ENCODE measurements around the gene CER1.
A peak's percentile ranks its signal among the peaks of the same experiment; 100 is the strongest.

CER1 gene, protein sequence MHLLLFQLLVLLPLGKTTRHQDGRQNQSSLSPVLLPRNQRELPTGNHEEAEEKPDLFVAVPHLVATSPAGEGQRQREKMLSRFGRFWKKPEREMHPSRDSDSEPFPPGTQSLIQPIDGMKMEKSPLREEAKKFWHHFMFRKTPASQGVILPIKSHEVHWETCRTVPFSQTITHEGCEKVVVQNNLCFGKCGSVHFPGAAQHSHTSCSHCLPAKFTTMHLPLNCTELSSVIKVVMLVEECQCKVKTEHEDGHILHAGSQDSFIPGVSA

DNA sequence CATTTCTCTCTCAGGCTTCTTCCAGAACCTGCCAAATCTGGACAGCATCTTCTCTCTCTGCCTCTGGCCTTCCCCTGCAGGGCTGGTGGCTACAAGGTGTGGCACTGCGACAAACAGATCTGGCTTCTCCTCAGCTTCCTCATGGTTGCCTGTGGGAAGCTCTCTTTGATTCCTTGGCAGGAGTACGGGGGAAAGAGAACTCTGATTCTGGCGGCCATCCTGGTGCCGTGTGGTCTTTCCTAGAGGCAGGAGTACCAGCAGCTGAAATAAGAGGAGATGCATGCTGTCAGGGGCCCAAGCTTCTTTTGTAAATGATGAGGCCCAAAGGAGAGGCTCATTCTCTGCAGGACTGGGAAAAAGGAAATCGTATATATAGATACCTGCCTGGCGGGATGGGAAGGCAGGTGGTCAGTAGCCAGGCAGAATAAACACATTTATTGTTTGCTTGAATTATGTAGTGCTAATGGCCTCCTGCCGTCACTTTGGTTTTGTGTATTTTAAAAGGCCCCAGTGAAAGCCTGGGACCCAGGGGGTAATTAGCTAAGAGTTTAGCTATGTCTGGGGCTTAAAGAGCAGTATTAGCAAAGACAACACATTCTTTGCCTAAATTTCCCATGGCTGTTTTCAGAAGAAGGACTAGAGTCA, at the start of gene CER1:
Gene CER1 (minus strand): TSS at position 343 of the 645 bp plus-strand sequence. CDS start 61 bp downstream, at position 282.
- Histone ChIP-seq H3K36me3 (ENCODE audit: low read depth) (no peaks in the 10 kb centered on the region), H3K4me1 (ENCODE audit: insufficient read depth, poor library complexity, severe bottlenecking) (no peaks in the 10 kb centered on the region), H3K4me3 (ENCODE audit: severe bottlenecking) (no peak within 1 kb of the TSS), H3K27me3 (ENCODE audit: insufficient read depth, poor library complexity, severe bottlenecking) (peaks cover 31% of the 10 kb centered on the region), H3K9me3 (ENCODE audit: severe bottlenecking) (no peaks in the 10 kb centered on the region), H3K27ac (ENCODE audit: poor library complexity, severe bottlenecking) (no peak within 1 kb of the TSS)
- DNase-seq (ENCODE audit: low spot score) (no peak), ATAC-seq (ENCODE audit: low read depth) (no peak)
- TF ChIP-seq, protein P1, sequence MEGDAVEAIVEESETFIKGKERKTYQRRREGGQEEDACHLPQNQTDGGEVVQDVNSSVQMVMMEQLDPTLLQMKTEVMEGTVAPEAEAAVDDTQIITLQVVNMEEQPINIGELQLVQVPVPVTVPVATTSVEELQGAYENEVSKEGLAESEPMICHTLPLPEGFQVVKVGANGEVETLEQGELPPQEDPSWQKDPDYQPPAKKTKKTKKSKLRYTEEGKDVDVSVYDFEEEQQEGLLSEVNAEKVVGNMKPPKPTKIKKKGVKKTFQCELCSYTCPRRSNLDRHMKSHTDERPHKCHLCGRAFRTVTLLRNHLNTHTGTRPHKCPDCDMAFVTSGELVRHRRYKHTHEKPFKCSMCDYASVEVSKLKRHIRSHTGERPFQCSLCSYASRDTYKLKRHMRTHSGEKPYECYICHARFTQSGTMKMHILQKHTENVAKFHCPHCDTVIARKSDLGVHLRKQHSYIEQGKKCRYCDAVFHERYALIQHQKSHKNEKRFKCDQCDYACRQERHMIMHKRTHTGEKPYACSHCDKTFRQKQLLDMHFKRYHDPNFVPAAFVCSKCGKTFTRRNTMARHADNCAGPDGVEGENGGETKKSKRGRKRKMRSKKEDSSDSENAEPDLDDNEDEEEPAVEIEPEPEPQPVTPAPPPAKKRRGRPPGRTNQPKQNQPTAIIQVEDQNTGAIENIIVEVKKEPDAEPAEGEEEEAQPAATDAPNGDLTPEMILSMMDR (IDR thresholded peaks at IDR 0.05; ENCODE audit: poor library complexity, severe bottlenecking) = no peak

DNA sequence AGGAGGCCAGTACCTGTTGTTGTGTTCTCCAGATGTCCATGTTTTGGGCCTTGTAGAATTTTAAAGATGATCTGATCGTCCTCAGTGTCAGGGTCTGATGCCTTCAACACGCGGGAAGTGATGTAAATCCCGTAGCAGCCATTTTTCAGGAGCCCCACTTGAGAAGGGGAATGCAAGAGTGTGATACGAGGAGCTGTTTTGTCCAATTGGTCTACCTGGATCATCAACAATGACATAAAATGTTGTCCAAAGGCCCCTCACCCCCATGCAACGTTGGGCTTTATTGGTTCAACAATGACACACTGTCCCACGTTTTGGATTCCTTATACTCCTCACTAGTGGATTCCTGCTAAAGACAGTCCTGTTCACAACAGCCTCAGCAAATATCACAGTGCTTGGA, 48.1 kb upstream of the CER1 start:
- H3K27ac ChIP-seq (ENCODE audit: poor library complexity, severe bottlenecking) = no peak overlapping the region
- ATAC-seq (ENCODE audit: low read depth) = no peak
- no peaks in the 10 kb centered on the region for H3K4me1 ChIP-seq (ENCODE audit: insufficient read depth, poor library complexity, severe bottlenecking)
- peaks cover 11% of the 10 kb centered on the region for H3K27me3 ChIP-seq (ENCODE audit: insufficient read depth, poor library complexity, severe bottlenecking)
- no peaks in the 10 kb centered on the region for H3K9me3 ChIP-seq (ENCODE audit: severe bottlenecking)
- no peaks in the 10 kb centered on the region for H3K36me3 ChIP-seq (ENCODE audit: low read depth)
- no peak for DNase-seq (ENCODE audit: low spot score)
- TF ChIP-seq, protein P1 (IDR thresholded peaks at IDR 0.05; ENCODE audit: poor library complexity, severe bottlenecking) = no peak
- H3K4me3 ChIP-seq (ENCODE audit: severe bottlenecking) = no peak overlapping the region

DNA sequence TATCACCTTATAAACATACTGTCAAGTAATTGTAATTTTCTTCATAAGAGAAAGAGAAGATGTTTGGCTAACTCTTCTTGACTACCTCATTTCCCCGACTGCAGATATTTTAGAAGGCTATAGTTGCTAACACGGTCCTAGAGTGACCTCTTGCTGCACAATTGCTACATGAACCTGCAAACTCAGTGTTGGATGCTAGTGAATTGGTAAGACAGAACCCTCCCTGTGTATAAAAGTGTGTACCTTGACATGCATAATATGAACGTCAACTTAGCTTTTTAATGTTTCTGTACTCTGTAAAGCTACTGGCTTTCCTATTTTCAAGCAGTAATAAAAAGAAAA, 46.7 kb upstream of the CER1 start:
- Histone ChIP-seq H3K4me1 (ENCODE audit: insufficient read depth, poor library complexity, severe bottlenecking) (no peaks in the 10 kb centered on the region), H3K27me3 (ENCODE audit: insufficient read depth, poor library complexity, severe bottlenecking) (peaks cover 11% of the 10 kb centered on the region), H3K4me3 (ENCODE audit: severe bottlenecking) (no peak overlapping the region), H3K27ac (ENCODE audit: poor library complexity, severe bottlenecking) (no peak overlapping the region), H3K36me3 (ENCODE audit: low read depth) (no peaks in the 10 kb centered on the region), H3K9me3 (ENCODE audit: severe bottlenecking) (no peaks in the 10 kb centered on the region)
- TF ChIP-seq, protein P1 (IDR thresholded peaks at IDR 0.05; ENCODE audit: poor library complexity, severe bottlenecking) = peak; percentile 38
- DNase-seq (ENCODE audit: low spot score) = no peak
- ATAC-seq (ENCODE audit: low read depth) = peak; percentile 71; the same call in 2 of the 3 replicates

DNA sequence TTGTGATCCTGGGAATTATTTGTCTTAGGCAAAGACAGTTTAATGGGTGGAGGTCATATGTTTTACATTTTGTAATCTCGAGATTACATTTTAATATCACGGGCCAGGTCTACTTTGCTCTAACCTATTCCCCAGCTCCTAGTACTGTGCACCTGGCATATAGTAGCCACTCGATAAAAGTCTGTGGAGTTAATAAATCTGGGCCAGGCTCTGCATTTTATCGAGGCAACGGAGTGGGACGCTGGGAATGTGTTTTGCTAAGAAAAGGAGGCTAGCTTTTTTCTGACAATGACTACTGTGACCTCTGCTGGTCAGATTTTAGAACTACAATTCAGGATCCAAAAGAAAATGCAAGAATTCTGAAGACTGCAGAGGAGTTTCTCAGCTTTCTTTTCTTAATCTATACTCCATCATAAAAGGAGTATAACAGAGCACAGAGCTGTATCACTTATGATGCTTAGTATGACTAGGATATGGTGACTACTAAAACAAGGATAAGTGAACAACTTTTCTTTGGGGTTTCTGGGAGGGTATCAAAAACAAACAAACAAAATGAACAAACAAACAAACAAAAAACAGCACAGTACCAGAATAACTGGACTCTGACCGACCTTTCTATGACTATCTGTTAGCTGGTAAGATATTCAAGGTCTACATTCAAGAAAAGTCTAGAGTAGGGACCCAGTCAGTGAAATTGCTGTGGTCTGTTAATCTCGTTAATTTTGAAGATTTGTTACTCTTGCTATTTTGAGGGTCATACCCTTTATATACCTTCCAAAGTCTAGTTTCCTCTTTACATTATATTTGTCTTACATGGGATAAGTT, 46.1 kb upstream of the CER1 start:
- H3K4me1 ChIP-seq (ENCODE audit: insufficient read depth, poor library complexity, severe bottlenecking) = no peaks in the 10 kb centered on the region
- H3K9me3 ChIP-seq (ENCODE audit: severe bottlenecking) = no peaks in the 10 kb centered on the region
- H3K4me3 ChIP-seq (ENCODE audit: severe bottlenecking) = no peak overlapping the region
- DNase-seq (ENCODE audit: low spot score) = no peak
- 0 out of 3 replicates have a peak, but pooled peaks have one; percentile 21 for ATAC-seq (ENCODE audit: low read depth)
- no peak overlapping the region for H3K27ac ChIP-seq (ENCODE audit: poor library complexity, severe bottlenecking)
- H3K36me3 ChIP-seq (ENCODE audit: low read depth) = no peaks in the 10 kb centered on the region
- peaks cover 11% of the 10 kb centered on the region for H3K27me3 ChIP-seq (ENCODE audit: insufficient read depth, poor library complexity, severe bottlenecking)
- TF ChIP-seq, protein P1 (IDR thresholded peaks at IDR 0.05; ENCODE audit: poor library complexity, severe bottlenecking) = peak; percentile 72

Data from RWPE2 (cell line).